ENCODE data around the gene PTPN23.
A peak's percentile ranks its signal among the peaks of the same experiment; 100 is the strongest.

The PTPN23 gene

DNA sequence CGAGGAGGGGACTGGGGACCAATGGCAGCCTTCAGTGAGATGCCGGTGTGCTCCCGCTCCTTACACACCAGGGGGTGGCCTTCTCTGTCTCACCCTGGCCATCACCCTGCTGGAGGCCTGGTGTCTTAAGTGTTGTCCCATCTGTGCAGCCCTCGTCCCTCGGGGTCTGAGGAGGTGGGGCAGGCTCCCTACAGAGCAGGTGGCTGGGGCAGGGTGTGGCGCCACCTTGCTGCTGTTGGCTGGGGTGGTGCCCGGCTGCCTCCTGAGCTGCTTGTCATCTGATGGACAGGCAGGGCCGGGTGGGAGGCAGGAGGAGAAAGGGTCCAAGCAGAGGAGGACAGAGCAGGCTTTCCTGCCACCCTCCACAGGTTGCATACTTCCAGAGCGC, 25.9 kb downstream of the PTPN23 start:
- peak; percentile 4 for DNase-seq

DNA sequence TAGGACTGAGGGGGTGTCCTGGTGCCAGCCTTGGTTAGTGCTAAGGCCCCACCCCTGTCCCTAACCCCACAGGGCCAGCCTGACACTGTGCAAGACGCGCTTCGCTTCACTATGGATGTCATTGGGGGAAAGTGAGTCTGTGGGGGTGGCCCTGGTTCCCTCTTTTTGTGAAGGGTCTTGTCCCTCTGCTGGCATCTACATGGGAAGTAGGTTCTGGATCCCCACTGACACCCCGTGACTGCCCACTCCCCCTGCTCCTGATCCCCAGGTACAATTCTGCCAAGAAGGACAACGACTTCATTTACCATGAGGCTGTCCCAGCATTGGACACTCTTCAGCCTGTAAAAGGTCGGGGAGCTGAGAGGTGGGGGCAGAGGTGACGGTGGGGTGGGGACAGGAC, 26.4 kb downstream of the PTPN23 start:
- DNase-seq = no peak

DNA sequence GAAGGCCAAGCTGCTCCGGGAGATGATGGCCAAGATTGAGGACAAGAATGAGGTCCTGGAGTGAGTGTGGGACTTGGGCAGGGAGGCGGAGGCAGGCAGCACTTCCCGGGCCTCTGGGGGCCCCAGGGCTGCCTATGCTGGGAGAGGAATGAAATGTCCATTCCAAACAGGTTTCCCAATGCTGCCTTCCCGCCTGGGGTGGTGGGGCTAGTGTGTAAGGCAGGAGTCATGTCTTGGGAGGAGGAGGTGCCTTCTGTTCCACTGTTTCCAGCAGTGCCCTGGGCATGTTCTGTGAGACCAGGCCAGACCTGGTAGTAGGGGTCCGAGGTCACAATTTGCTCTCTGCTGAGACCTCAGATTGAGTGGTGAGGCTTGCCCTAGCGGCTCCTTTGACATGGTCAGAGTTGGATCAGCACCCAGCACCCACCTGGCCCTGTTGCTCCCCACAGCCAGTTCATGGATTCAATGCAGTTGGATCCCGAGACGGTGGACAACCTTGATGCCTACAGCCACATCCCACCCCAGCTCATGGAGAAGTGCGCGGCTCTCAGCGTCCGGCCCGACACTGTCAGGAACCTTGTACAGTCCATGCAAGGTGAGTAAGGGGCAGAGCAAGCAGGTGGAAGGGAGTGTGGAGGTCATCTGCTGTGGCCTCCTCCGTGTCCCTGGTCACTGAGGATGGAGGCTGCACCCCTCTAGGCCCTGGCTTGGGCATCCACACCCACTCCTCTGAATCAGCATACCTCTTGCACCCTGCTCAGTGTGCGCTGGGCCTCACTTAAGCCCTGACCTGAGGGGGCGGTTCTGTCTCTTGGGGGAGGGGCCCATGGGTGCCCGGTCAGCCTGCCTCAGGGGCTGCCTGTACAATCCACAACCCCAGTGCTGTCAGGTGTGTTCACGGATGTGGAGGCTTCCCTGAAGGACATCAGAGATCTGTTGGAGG, 27.3 kb downstream of the PTPN23 start:
- no peak for DNase-seq

- DNase-seq = no peak
Observed at GRCh38 chr3:47408839-47409229, 28.0 kb downstream of the PTPN23 start.

- DNase-seq = no peak
Observed at GRCh38 chr3:47409284-47409683, 28.5 kb downstream of the PTPN23 start.

GRCh38 chr3:47409688-47410416, 29.0 kb downstream of the PTPN23 start:
- no peak for DNase-seq

DNA sequence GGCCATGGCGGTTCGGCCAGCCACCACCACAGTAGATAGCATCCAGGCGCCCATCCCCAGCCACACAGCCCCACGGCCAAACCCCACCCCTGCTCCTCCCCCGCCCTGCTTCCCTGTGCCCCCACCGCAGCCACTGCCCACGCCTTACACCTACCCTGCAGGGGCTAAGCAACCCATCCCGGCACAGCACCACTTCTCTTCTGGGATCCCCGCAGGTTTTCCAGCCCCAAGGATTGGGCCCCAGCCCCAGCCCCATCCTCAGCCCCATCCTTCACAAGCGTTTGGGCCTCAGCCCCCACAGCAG, 29.5 kb downstream of the PTPN23 start:
- DNase-seq = no peak

DNA sequence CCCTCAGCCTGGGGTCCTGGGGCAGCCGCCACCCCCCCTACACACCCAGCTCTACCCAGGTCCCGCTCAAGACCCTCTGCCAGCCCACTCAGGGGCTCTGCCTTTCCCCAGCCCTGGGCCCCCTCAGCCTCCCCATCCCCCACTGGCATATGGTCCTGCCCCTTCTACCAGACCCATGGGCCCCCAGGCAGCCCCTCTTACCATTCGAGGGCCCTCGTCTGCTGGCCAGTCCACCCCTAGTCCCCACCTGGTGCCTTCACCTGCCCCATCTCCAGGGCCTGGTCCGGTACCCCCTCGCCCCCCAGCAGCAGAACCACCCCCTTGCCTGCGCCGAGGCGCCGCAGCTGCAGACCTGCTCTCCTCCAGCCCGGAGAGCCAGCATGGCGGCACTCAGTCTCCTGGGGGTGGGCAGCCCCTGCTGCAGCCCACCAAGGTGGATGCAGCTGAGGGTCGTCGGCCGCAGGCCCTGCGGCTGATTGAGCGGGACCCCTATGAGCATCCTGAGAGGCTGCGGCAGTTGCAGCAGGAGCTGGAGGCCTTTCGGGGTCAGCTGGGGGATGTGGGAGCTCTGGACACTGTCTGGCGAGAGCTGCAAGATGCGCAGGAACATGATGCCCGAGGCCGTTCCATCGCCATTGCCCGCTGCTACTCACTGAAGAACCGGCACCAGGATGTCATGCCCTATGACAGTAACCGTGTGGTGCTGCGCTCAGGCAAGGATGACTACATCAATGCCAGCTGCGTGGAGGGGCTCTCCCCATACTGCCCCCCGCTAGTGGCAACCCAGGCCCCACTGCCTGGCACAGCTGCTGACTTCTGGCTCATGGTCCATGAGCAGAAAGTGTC, 30.2 kb downstream of the PTPN23 start:
- DNase-seq = no peak

GRCh38 chr3:47411696-47412452, 31.1 kb downstream of the PTPN23 start:
- DNase-seq = no peak

GRCh38 chr3:47412453-47412756, 31.6 kb downstream of the PTPN23 start:
- no peak for DNase-seq

DNA sequence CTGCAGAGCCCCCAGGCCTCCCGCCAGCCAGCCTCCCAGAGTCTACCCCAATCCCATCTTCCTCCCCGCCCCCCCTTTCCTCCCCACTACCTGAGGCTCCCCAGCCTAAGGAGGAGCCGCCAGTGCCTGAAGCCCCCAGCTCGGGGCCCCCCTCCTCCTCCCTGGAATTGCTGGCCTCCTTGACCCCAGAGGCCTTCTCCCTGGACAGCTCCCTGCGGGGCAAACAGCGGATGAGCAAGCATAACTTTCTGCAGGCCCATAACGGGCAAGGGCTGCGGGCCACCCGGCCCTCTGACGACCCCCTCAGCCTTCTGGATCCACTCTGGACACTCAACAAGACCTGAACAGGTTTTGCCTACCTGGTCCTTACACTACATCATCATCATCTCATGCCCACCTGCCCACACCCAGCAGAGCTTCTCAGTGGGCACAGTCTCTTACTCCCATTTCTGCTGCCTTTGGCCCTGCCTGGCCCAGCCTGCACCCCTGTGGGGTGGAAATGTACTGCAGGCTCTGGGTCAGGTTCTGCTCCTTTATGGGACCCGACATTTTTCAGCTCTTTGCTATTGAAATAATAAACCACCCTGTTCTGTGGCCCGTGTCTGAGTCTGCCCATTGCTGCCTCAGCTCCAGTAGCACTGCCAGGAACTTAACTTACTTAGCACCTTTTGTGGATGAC, 32.2 kb downstream of the PTPN23 start:
- DNase-seq = no peak

DNA sequence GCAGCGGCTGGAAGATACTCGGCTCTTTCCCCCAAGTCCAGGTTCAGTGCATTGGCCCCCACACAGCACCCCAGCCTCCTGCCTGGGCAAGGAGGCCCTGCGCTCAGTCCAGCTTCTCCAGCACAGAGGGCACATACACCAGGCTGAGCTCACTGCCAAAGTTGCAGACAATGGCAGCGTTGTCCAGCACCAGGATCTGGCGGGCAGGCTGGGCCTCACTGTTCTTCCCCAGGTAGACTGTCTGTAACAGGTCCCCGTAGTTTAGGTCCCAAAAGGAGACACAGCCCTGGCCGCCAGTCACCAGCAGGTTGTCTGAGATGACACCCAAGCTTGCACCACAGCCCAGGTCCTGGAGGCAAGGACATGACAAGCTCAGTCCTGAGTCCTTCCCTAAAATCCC, 32.9 kb downstream of the PTPN23 start:
- DNase-seq = no peak

DNA sequence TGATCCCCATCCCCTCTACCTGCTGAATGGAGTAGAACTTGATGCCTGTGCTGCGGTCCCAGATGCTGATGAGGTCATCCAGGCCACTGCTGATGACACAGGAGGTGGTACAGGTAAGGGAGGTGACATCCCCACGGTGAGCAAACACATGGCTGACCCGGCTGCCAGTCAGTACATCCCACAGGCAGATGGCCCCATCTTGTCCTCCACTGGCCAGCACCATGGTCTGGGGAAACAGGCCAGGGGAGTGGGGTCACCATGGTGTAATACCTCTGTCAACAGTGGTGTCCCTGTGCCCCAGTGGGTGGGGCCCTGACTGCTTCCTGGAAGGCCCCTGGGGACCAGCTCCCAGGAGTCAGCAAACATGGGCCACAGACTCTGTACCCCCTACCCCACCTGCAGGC, 33.3 kb downstream of the PTPN23 start:
- DNase-seq = peak; percentile 6

DNA sequence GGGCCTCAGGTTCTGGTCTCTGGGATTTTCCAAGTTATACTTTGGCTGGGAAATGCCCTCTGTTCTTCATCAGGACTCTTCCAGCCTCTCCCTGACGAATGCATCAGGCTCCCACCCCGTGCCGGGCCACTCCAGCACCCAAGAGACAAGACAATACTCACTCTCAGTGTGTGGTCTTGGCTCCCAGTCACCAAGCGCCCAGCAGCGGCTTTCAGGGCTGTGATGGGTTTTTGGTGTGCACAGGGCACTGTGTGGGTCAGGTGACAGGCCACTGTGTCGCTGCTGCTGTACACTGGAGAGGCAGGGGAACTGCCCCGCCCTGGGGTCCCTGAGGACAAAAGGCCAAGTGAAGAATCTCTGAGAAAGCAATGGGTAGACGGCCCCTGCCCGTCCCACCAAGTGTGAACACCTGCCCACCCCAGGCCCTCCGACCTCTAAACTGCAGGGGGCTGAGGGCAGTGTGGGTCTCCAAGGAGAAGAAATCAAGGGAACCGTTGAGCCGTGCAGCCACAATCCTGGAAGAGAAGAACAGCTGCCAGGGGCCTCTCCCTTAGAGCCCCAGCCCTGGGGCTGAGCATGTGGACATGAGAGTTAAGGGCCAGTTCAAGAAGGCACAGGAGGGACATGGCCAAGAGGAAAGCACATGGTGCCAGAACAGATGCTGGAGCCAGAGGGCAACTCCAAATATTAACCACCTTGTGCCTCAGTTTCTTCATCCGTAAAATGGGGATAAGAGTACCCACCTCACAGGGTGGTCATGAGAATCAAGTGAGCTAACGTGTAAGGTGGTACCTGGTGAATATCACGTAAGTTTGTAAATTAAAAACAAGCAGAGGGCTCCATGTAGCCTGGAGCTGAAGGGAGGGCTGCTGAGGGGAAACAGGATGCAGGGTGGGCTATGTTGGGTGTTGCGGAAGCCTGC, 34.1 kb downstream of the PTPN23 start:
- peak; percentile 9 for DNase-seq

DNA sequence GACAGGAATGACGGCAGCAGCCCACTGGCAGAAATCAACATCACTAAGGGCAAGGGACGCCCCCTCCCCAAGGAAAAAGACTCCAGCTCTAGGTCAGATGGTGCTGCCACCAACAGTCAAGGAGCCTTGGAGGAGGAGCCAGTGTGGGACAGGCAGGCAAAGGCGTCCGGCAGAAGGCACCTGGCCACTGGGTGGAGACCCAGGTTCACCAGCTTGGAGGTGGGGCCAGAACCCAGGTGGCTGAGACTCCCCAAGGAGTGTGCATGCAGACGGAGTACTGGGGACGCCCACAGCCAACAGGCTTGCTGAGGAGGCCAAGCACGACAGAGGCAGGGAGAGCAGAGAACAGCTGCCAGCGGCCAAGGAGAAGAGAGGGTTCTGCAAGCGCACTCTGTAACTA, 35.2 kb downstream of the PTPN23 start:
- peak; percentile 39 for DNase-seq

GRCh38 chr3:47418167-47419082, 37.6 kb downstream of the PTPN23 start:
- DNase-seq = no peak

DNA sequence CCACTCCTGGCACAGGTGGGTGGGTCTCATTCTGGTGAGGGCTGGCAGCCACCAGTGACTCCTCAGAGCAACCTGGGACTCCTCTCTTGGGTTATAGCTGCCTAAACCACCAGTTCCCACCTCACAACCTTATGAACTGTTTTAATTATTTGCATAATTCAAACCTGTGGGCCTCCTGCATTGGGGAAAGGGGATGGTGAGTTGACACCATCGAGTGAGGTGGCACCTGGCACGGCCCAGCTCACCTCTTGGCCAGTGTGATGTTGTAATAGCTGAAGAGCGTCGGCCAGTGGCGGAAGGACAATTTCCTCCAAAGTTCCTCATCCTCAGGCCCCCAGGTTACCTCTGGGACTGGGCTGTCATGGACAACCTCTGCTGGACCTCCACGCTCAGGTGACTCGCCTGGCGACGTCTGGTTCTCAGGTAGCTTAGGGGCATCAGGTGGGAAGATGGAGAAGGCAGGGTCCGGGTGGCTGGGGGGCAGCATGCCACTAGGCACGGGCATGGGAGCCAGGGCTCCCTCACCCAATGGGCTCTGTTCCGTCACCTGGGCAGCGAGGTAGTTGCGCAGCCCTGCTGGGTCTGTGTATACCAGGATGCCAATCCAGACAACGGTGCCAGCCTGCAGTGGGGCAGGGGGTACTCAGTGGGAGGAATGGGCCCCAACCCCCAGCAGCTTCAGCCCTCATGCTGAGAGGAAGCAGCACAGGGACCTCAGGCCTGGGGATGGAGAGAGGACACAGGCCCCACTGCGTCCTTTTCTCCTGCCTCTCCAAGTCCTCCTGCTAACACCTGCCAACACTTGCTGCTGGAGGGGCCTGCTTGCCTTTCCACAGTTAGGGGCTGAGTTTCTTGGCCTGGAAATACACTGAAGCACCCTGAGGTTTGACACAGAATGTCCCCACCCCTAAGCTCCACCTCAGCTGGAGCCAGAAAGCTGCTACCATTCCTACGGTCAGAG, 38.5 kb downstream of the PTPN23 start:
- DNase-seq = no peak

DNA sequence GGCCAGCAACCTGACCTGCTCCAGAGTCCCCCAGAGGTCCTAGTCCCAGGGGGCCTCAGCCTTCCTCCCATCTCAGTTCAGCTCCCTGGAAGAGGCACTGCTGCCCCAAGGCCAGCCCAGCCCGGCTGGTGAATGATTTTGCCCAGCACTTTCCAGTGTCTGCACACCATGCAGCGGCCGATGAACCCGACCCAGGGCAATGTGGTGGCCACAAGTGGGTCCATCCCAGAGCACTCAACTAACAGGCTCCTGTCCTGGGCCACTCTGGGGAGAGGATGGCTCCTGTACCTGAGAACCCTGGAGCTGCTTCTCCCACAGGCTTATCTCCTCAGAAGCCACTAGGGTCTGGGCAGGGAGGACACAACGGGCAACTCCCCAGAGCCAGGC, 39.2 kb downstream of the PTPN23 start:
- DNase-seq = no peak

All from NCI-H69 (cell line).